HG03378 (cell line): ENCODE measurements around the gene FHIT.

Experiments
- ATAC-seq: cut with Tn5 transposase; IDR thresholded peaks from one replicate; pipeline ENCODE4 v1.9.1; 2021; ENCODE audit warnings: mild to moderate bottlenecking, moderate library complexity; ENCODE audit not compliant: unreplicated experiment

The FHIT gene

GRCh38 chr3:60523536-60523935 is 727.7 kb downstream of the FHIT start:
- no peak for ATAC-seq

GRCh38 chr3:60517134-60517533 is 734.1 kb downstream of the FHIT start:
- ATAC-seq, result no peak

- ATAC-seq, result no peak
Measured at GRCh38 chr3:60514866-60515265, 736.4 kb downstream of the FHIT start.

- no peak for ATAC-seq
Measured at GRCh38 chr3:60514085-60514649, 737.1 kb downstream of the FHIT start.

GRCh38 chr3:60513241-60513640 is 738.0 kb downstream of the FHIT start:
- no peak for ATAC-seq

GRCh38 chr3:60512506-60512905 is 738.7 kb downstream of the FHIT start:
- ATAC-seq, result no peak

- no peak for ATAC-seq
Measured at GRCh38 chr3:60509471-60509870, 741.8 kb downstream of the FHIT start.

- ATAC-seq, result peak; percentile 56
Measured at GRCh38 chr3:60504827-60505457, 746.3 kb downstream of the FHIT start.

GRCh38 chr3:60501314-60501713 is 749.9 kb downstream of the FHIT start:
- no peak for ATAC-seq

GRCh38 chr3:60497902-60498301 is 753.4 kb downstream of the FHIT start:
- ATAC-seq, result no peak

- no peak for ATAC-seq
Measured at GRCh38 chr3:60490992-60491391, 760.3 kb downstream of the FHIT start.

GRCh38 chr3:60475096-60475495 is 776.2 kb downstream of the FHIT start:
- no peak for ATAC-seq

GRCh38 chr3:60469481-60469880 is 781.8 kb downstream of the FHIT start:
- ATAC-seq, result no peak

- no peak for ATAC-seq
Measured at GRCh38 chr3:60463685-60464084, 787.6 kb downstream of the FHIT start.

GRCh38 chr3:60461267-60461666 is 790.0 kb downstream of the FHIT start:
- ATAC-seq, result no peak

- ATAC-seq, result no peak
Measured at GRCh38 chr3:60456180-60456579, 795.1 kb downstream of the FHIT start.

GRCh38 chr3:60453326-60453725 is 797.9 kb downstream of the FHIT start:
- ATAC-seq, result no peak

GRCh38 chr3:60448696-60449095 is 802.6 kb downstream of the FHIT start:
- no peak for ATAC-seq

GRCh38 chr3:60445446-60445845 is 805.8 kb downstream of the FHIT start:
- no peak for ATAC-seq

- no peak for ATAC-seq
Measured at GRCh38 chr3:60444898-60445437, 806.3 kb downstream of the FHIT start.

- no peak for ATAC-seq
Measured at GRCh38 chr3:60440869-60441268, 810.4 kb downstream of the FHIT start.

GRCh38 chr3:60435941-60436650 is 815.2 kb downstream of the FHIT start:
- ATAC-seq, result no peak
